IPS-NIHi11 (cell line): ENCODE results near the gene PHPT1.

ENCODE experiments used
- DNase-seq: peaks from one replicate; pipeline ENCODE4 v3.0.0; 2012; ENCODE audit warnings: mixed read lengths, low spot score

The PHPT1 gene

GRCh38 chr9:136847826-136848392 lies 1.3 kb upstream of the PHPT1 start:
- no peak for DNase-seq

DNA sequence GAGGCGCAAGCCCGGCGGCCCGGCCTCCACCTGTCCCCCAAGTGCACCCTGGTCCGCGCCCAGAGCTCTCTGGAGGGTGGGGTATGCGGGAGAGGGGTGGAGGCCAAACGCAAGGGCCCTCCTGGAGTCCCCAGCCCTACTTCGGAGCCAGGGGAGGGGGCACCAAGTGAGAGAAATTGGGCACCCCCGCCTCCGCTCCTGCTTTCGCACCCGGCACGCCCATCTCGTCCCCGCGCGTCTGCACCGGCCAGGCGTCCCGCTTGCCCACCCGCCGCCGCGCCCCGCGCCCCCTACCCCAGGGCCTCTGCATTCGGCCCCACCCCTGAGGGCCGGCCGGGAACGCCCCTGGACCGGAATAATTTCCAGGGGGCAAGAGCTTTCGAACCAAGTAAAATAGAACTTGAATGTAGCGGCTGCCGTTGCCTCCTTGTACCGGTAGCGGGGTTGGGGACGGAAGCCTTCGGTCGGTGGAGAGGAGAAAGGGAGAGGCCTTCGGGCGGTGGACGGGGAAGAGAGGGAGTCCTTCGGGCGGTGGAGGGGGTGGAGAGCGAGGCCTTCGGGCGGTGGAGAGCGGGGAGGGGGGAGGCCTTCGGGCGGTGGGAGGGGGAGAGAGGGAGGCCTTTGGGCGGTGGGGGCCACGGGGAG lies 694 bp upstream of the PHPT1 start:
- DNase-seq: peak; percentile 60

- no peak for DNase-seq
Measured at GRCh38 chr9:136849960-136850865, 1.0 kb downstream of the PHPT1 start.

GRCh38 chr9:136850866-136851775 lies 1.9 kb downstream of the PHPT1 start:
- no peak for DNase-seq

- DNase-seq: no peak
Measured at GRCh38 chr9:136851941-136852663, 2.9 kb downstream of the PHPT1 start, which contains the start of gene MAMDC4. MAMDC4 (plus strand) TSS chr9:136852346; CDS start chr9:136852417, 71 bp downstream.

- DNase-seq: no peak
Measured at GRCh38 chr9:136852664-136853595, 3.7 kb downstream of the PHPT1 start.

DNA sequence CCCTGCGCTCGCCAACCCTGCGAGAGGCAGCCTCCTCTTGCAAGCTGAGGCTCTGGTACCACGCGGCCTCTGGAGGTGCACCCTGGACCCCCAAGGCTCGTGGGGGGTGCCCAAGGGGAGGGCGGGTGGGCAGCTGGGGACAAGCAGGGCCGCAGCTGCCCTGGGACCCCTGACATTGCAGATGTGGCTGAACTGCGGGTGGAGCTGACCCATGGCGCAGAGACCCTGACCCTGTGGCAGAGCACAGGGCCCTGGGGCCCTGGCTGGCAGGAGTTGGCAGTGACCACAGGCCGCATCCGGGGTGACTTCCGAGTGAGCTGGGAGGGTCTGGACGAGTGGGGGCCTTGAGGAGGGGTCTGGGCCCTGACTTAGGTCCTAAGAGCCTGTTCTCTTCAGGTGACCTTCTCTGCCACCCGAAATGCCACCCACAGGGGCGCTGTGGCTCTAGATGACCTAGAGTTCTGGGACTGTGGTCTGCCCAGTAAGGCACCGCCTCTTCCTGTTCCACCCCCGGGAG lies 4.4 kb downstream of the PHPT1 start:
- DNase-seq: no peak

DNA sequence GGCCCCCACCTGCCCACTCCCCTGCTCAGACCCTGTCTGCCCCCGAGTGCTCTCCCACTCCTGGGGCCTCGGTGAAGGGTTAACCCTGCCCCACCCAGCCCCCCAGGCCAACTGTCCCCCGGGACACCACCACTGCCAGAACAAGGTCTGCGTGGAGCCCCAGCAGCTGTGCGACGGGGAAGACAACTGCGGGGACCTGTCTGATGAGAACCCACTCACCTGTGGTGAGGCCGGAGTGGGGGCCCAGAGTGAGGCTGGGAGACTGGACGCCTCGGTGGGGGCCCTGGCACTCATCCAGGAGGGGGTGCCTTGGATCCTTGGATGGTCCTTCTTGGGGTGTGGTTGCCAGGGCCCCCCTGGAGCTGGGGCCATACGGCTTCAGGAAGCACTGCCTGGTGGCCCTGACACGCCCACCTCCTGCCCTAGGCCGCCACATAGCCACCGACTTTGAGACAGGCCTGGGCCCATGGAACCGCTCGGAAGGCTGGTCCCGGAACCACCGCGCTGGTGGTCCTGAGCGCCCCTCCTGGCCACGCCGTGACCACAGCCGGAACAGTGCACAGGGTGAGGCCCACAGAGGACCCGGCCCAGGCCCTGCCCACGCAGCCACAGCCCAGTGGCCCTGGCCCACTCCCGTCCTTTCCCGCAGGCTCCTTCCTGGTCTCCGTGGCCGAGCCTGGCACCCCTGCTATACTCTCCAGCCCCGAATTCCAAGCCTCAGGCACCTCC lies 5.1 kb downstream of the PHPT1 start:
- DNase-seq: no peak

DNA sequence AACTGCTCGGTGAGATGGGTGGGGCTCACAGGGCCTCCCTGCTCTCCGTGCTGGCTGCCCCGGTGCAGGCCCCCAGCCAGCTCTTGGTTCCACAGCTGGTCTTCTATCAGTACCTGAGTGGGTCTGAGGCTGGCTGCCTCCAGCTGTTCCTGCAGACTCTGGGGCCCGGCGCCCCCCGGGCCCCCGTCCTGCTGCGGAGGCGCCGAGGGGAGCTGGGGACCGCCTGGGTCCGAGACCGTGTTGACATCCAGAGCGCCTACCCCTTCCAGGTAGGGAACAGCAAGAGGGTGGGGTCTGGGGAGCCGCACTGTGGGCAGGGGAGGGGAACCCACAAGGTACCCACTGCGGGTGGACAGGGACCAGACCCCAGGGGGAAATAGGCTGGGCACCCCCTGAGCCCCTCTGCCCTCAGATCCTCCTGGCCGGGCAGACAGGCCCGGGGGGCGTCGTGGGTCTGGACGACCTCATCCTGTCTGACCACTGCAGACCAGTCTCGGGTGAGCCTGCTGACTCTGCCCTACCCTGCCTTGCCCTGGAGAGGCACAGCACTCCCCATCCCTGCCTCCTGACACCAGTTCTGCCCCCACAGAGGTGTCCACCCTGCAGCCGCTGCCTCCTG lies 5.7 kb downstream of the PHPT1 start:
- no peak for DNase-seq

DNA sequence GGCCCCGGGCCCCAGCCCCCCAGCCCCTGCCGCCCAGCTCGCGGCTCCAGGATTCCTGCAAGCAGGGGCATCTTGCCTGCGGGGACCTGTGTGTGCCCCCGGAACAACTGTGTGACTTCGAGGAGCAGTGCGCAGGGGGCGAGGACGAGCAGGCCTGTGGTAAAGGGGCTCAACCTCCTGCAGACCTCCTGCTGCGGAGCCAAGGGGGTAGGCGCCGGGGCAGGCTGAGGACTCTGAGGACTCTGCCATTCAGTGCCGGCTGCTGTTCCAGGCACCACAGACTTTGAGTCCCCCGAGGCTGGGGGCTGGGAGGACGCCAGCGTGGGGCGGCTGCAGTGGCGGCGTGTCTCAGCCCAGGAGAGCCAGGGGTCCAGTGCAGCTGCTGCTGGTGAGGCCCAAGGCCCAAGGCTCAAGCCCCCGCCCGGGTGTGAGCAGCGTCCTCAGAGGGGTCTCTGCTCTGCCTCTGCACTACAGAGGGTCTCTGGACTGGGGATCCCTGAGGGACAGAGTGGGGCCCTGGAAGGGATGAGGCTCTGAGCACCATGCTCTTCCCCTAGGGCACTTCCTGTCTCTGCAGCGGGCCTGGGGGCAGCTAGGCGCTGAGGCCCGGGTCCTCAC lies 6.4 kb downstream of the PHPT1 start:
- DNase-seq: no peak

- DNase-seq: no peak
Measured at GRCh38 chr9:136856079-136856476, 6.9 kb downstream of the PHPT1 start.

GRCh38 chr9:136856541-136857141 lies 7.4 kb downstream of the PHPT1 start:
- no peak for DNase-seq

DNA sequence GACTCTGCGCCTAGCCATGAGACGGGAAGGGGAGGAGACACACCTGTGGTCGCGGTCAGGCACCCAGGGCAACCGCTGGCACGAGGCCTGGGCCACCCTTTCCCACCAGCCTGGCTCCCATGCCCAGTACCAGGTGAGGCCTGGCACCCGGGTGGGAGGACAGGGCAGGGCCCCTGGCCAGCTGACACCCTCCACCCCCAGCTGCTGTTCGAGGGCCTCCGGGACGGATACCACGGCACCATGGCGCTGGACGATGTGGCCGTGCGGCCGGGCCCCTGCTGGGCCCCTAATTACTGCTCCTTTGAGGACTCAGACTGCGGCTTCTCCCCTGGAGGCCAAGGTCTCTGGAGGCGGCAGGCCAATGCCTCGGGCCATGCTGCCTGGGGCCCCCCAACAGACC lies 8.0 kb downstream of the PHPT1 start:
- no peak for DNase-seq

GRCh38 chr9:136857581-136858412 lies 8.6 kb downstream of the PHPT1 start:
- DNase-seq: no peak

- no peak for DNase-seq
Measured at GRCh38 chr9:136858452-136858843, 9.2 kb downstream of the PHPT1 start.

GRCh38 chr9:136858844-136859757 lies 9.9 kb downstream of the PHPT1 start:
- DNase-seq: no peak
